Measurements from ENCODE around the gene FARS2. TPM values are rescaled to one million over a fixed set of nuclear protein-coding genes. Genes with fewer than 3 reads are reported as not detected.
A peak's percentile ranks its signal among the peaks of the same experiment; 100 is the strongest.

The FARS2 gene
- total RNA-seq, 2 experiments from 2014 or later = 18.4 to 20.0 TPM

GRCh38 chr6:5422321-5422915 lies 161.1 kb downstream of the FARS2 start:
- H3K27ac Mint-ChIP-seq = no peak overlapping the region
- no peaks in the 10 kb centered on the region for H3K27me3 Mint-ChIP-seq
- no peak overlapping the region for H3K4me3 Mint-ChIP-seq
- H3K9me3 Mint-ChIP-seq = peaks cover 5% of the 10 kb centered on the region
- DNase-seq = peak; percentile 2
- peaks cover 9% of the 10 kb centered on the region for H3K4me1 Mint-ChIP-seq
- H3K36me3 Mint-ChIP-seq = peaks cover 23% of the 10 kb centered on the region

GRCh38 chr6:5423251-5423650 lies 161.9 kb downstream of the FARS2 start:
- no peak for DNase-seq
- Mint-ChIP-seq H3K4me1 (peaks cover 11% of the 10 kb centered on the region), H3K9me3 (no peaks in the 10 kb centered on the region), H3K27ac (no peak overlapping the region), H3K36me3 (peaks cover 15% of the 10 kb centered on the region), H3K27me3 (no peaks in the 10 kb centered on the region), H3K4me3 (no peak overlapping the region)

GRCh38 chr6:5424726-5425125 lies 163.4 kb downstream of the FARS2 start:
- no peak for DNase-seq
- Mint-ChIP-seq H3K36me3 (peaks cover 12% of the 10 kb centered on the region), H3K27ac (no peak overlapping the region), H3K9me3 (no peaks in the 10 kb centered on the region), H3K4me3 (no peak overlapping the region), H3K4me1 (peaks cover 11% of the 10 kb centered on the region), H3K27me3 (no peaks in the 10 kb centered on the region)

DNA sequence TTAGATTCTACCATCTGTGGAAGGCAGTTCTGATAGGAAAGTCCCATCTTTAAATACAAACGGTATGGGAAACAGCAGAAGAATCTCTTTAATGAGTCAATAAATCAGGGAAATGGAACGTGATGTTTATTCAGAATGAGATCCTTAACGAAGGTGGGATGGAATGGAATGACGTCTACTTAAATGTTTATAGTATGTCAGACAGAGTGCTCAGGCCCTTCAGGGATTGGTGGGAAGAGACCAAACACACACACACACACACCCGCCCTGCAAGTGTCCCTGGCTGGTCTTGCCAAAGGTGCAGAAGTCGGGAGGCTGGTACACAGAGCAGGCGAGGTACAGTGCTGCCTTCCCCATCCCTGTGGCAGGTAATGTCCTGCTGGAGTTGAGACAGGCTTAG lies 164.0 kb downstream of the FARS2 start:
- no peak for DNase-seq
- peaks cover 12% of the 10 kb centered on the region for H3K36me3 Mint-ChIP-seq
- H3K4me3 Mint-ChIP-seq = no peak overlapping the region
- peaks cover 11% of the 10 kb centered on the region for H3K4me1 Mint-ChIP-seq
- no peaks in the 10 kb centered on the region for H3K9me3 Mint-ChIP-seq
- H3K27me3 Mint-ChIP-seq = no peaks in the 10 kb centered on the region
- H3K27ac Mint-ChIP-seq = no peak overlapping the region

DNA sequence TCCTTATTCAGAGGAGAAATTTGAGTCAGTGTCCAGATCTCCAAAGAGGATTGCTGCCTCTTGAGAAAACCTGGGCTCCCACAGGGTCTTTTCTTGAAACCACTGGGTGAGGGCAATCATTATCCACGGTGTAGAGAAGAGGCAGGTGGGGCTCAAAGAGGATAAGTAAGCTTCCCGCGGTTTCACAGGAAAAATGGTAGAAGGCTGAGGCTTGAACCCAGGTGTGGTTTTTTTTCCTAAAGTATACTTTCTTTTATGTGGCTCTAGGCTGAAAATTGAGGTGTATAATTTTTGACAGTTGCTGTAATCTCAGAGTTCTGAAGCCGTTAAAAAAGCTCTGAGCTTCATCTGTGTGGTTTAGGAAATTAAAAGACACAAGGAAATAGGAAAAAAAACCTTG lies 164.5 kb downstream of the FARS2 start:
- no peaks in the 10 kb centered on the region for H3K9me3 Mint-ChIP-seq
- peaks cover 11% of the 10 kb centered on the region for H3K4me1 Mint-ChIP-seq
- peaks cover 12% of the 10 kb centered on the region for H3K36me3 Mint-ChIP-seq
- DNase-seq = no peak
- no peaks in the 10 kb centered on the region for H3K27me3 Mint-ChIP-seq
- H3K4me3 Mint-ChIP-seq = no peak overlapping the region
- no peak overlapping the region for H3K27ac Mint-ChIP-seq

GRCh38 chr6:5427586-5427985 lies 166.3 kb downstream of the FARS2 start:
- no peak for DNase-seq
- Mint-ChIP-seq H3K9me3 (no peaks in the 10 kb centered on the region), H3K4me1 (peaks cover 11% of the 10 kb centered on the region), H3K27me3 (no peaks in the 10 kb centered on the region), H3K27ac (no peak overlapping the region), H3K4me3 (no peak overlapping the region), H3K36me3 (peaks cover 8% of the 10 kb centered on the region)

DNA sequence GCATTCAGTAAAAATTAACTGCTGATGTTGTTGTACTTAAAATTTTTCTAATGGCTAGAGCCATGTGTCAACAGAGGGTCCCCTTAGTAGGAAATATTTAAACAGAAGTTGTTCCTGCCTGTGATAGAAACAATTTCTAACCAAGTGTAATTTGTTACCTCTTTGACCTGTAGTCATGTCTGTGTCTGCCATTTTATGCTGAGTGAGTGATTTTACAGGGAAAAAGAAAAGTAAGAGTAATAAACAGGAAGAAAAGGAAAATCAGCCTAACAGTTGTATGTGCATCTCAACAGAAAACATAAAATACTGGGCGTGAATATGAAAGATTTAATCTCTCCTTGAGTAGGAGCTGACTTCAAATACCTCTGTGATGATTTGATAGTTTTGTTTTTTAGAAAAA lies 172.0 kb downstream of the FARS2 start:
- Mint-ChIP-seq H3K4me3 (no peak overlapping the region), H3K27me3 (no peaks in the 10 kb centered on the region), H3K4me1 (no peaks in the 10 kb centered on the region), H3K27ac (no peak overlapping the region), H3K36me3 (peaks cover 51% of the 10 kb centered on the region), H3K9me3 (peaks cover 8% of the 10 kb centered on the region)
- DNase-seq = no peak

DNA sequence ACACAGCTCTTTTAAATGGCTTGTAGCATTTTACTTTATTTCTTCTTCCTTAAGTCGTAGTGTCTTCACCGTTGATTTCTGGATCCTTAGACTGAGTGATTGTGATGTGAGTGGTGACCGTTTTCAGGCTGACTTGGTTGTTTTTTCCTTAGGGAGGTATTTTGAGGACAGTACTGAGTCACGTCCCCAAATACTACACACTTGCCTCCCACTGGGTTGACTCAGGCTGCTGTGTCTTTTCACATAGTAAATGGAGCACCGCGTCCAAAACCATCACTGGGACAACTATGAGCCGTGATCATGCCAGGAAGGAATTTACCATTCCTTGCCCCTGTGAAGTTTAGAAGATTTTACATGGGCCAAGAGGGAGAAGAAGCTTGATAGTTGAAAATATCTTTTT lies 174.1 kb downstream of the FARS2 start:
- Mint-ChIP-seq H3K4me3 (no peak overlapping the region), H3K4me1 (peaks cover 6% of the 10 kb centered on the region), H3K36me3 (peaks cover 57% of the 10 kb centered on the region), H3K27ac (no peak overlapping the region), H3K9me3 (peaks cover 9% of the 10 kb centered on the region), H3K27me3 (no peaks in the 10 kb centered on the region)
- no peak for DNase-seq

DNA sequence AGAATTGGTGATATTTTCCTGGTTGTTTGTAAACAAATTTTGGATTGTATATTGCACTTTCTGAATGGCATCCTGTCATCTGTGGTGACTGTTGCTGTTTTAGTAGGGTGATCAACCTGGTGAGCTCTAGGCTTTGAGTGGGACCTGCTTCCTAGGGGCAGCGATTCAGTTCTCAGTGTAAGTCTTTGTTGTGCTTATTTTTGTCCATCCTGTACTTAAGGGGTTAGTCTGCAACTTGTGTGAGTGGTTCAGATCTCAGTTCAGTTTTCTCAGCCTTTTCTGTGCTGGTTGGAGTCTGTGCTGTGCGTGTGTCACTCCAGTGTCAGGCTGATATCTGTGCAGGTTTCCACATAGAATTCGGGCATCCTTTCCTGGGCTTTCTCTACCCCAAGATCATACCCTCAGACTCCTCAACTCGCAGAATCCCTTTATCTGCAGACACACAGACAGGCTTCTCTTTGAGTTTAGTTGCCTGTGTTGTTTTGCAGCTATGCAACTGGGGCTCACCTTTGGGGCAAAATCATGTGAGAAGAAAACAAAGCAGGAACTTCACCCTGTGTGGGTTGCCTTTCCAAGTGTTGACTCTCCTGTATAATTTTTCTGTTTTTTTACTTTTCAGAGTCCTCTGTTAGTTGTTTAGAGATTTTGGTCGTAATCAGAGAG lies 177.7 kb downstream of the FARS2 start:
- H3K4me1 Mint-ChIP-seq = peaks cover 6% of the 10 kb centered on the region
- no peaks in the 10 kb centered on the region for H3K27me3 Mint-ChIP-seq
- no peak overlapping the region for H3K27ac Mint-ChIP-seq

GRCh38 chr6:5439749-5440148 lies 178.4 kb downstream of the FARS2 start:
- H3K27me3 Mint-ChIP-seq = no peaks in the 10 kb centered on the region
- H3K9me3 Mint-ChIP-seq = peaks cover 9% of the 10 kb centered on the region
- peaks cover 6% of the 10 kb centered on the region for H3K4me1 Mint-ChIP-seq
- peaks cover 39% of the 10 kb centered on the region for H3K36me3 Mint-ChIP-seq
- no peak overlapping the region for H3K4me3 Mint-ChIP-seq
- no peak for DNase-seq
- H3K27ac Mint-ChIP-seq = no peak overlapping the region

More for the DNA sequence above, 177.7 kb downstream of the FARS2 start:
- DNase-seq = no peak
- Mint-ChIP-seq H3K9me3 (peaks cover 9% of the 10 kb centered on the region), H3K36me3 (peaks cover 43% of the 10 kb centered on the region), H3K4me3 (no peak overlapping the region)

- Mint-ChIP-seq H3K4me3 (no peak overlapping the region), H3K4me1 (peaks cover 12% of the 10 kb centered on the region), H3K27ac (no peak overlapping the region), H3K9me3 (peaks cover 4% of the 10 kb centered on the region), H3K27me3 (no peaks in the 10 kb centered on the region), H3K36me3 (peaks cover 23% of the 10 kb centered on the region)
- no peak for DNase-seq
These were observed 181.0 kb downstream of the FARS2 start for GRCh38 chr6:5442319-5442718.

- Mint-ChIP-seq H3K27me3 (no peaks in the 10 kb centered on the region), H3K4me1 (peaks cover 12% of the 10 kb centered on the region), H3K27ac (no peak overlapping the region), H3K9me3 (peaks cover 4% of the 10 kb centered on the region), H3K4me3 (no peak overlapping the region), H3K36me3 (peaks cover 17% of the 10 kb centered on the region)
- DNase-seq = no peak
These were observed 181.6 kb downstream of the FARS2 start for GRCh38 chr6:5442916-5443315.

- no peaks in the 10 kb centered on the region for H3K27me3 Mint-ChIP-seq
- H3K27ac Mint-ChIP-seq = no peak overlapping the region
- H3K4me1 Mint-ChIP-seq = peaks cover 12% of the 10 kb centered on the region
- DNase-seq = no peak
- no peaks in the 10 kb centered on the region for H3K9me3 Mint-ChIP-seq
- peaks cover 14% of the 10 kb centered on the region for H3K36me3 Mint-ChIP-seq
- H3K4me3 Mint-ChIP-seq = no peak overlapping the region
These were observed 182.2 kb downstream of the FARS2 start for GRCh38 chr6:5443491-5443890.

DNA sequence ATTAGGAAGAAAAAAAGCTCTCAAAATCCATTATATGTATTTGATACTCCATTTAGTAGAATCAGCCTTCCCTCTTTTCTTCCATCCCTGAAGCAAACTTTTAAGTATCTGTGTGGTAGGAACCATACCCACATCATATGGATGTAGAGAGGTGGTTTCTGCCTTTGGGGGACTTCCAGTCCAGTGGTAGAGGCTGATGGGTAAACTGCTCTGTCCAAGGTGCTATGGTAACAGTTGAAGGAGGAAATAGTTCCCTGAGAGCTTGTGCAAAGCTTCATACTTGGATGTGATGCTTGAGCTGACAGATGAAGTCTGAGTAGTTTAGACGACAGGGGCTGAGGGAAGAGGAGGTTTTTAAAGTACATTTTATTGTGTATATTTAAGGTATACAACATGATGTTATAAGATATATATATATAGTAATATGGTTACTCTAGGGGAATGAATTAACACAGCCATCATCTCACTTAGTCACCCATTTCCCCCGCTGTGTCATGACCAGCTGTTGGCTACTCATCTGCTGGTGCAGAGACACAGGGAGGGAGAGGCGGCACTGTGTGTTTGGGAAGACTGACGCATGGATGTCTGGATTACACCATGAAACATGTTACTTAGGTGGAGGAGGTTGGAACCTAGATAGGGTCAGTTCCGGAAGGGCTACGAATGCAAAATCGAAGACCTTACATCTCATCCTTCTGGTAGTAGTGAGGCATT lies 185.2 kb downstream of the FARS2 start:
- H3K36me3 Mint-ChIP-seq = peaks cover 7% of the 10 kb centered on the region
- peaks cover 9% of the 10 kb centered on the region for H3K4me1 Mint-ChIP-seq
- no peaks in the 10 kb centered on the region for H3K9me3 Mint-ChIP-seq
- H3K27me3 Mint-ChIP-seq = no peaks in the 10 kb centered on the region
- no peak for DNase-seq
- no peak overlapping the region for H3K4me3 Mint-ChIP-seq
- H3K27ac Mint-ChIP-seq = no peak overlapping the region

DNA sequence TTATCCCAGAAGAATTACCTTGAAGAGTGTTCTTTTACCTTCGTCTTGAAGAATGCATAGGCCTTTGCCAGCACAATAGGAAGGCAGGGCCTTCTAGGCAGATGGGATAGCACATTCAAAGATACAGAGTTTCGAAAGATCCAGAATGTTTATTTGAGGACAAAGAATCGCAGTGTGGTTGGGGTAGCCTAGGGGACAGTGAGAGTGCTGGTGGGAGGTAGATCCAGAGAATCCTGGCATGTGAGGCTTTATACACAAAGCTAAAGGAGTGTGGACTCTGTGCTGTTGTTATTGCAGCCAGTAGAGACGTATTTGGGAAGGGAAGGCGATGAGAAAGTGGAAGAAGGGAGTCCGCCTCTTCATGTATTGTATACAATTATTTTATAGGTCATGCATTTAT lies 186.6 kb downstream of the FARS2 start:
- H3K36me3 Mint-ChIP-seq = peaks cover 7% of the 10 kb centered on the region
- H3K4me3 Mint-ChIP-seq = no peak overlapping the region
- no peak overlapping the region for H3K27ac Mint-ChIP-seq
- peaks cover 9% of the 10 kb centered on the region for H3K4me1 Mint-ChIP-seq
- H3K9me3 Mint-ChIP-seq = no peaks in the 10 kb centered on the region
- no peak for DNase-seq
- no peaks in the 10 kb centered on the region for H3K27me3 Mint-ChIP-seq

DNA sequence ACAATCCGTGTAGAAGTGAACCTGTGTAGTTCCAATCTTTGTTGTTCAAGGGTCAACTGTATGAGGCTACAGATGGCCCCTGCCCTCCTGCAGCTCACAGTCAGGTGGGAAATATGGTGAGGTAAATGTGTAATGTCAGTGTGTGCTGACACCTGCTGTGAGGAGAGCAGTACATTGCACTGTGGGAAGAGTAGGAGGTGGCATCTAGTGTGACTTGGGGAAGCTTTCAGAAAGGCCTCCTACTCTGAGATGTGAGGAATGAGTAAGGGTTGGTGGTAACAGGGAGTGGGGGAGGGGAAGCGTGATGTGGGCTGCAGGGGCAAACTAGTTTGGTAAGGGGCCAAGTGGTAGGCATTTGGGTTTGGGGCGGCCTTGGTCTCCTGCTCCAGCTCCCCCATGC lies 188.8 kb downstream of the FARS2 start:
- Mint-ChIP-seq H3K36me3 (peaks cover 5% of the 10 kb centered on the region), H3K9me3 (no peaks in the 10 kb centered on the region), H3K4me1 (peaks cover 9% of the 10 kb centered on the region), H3K27ac (no peak overlapping the region), H3K27me3 (no peaks in the 10 kb centered on the region), H3K4me3 (no peak overlapping the region)
- no peak for DNase-seq

Data from activated naive CD8-positive, alpha-beta T cell treated with anti-CD3 and anti-CD28 coated beads for 36 hours (primary cell).